Measurements from ENCODE around the gene LHFPL5.

LHFPL5 gene

GRCh38 chr6:35856250-35856649 is 51.1 kb downstream of the LHFPL5 start:
- DNase-seq (ENCODE audit: low read depth, low spot score), result no peak

GRCh38 chr6:35857853-35858252 is 52.7 kb downstream of the LHFPL5 start:
- DNase-seq (ENCODE audit: low read depth, low spot score), result no peak

GRCh38 chr6:35859367-35859766 is 54.2 kb downstream of the LHFPL5 start:
- no peak for DNase-seq (ENCODE audit: low read depth, low spot score)

Data from brain pericyte (primary cell).